Upper lobe of left lung (tissue), 4 donors: ENCODE data around the gene WARS2.

Experiments
- CTCF ChIP-seq, 6 experiments: fragments of 450-650 bp in 4 of 6; fragments of 200-600 bp in 2 of 6; sonication (generic) in 2 of 6; IDR thresholded peaks; one replicate each; pipeline ENCODE4 v1.5.1; 2016 to 2019; ENCODE audit warnings: antibody characterized with exemption in 6 of 6
- POLR2AphosphoS5 ChIP-seq, 2 donors: sonication (generic); formaldehyde crosslinking; IDR thresholded peaks; one replicate each; pipeline ENCODE4 v1.5.1; 2017; ENCODE audit warnings: antibody characterized with exemption in 2 of 2

GRCh38 chr1:119112791-119113190 lies 27.7 kb downstream of the WARS2 start:
- no peak for TF ChIP-seq POLR2AphosphoS5 (IDR thresholded peaks at IDR 0.05)
- no peak for TF ChIP-seq CTCF (IDR thresholded peaks at IDR 0.05)
